Measurements from ENCODE around the gene PHF2.

The PHF2 gene

DNA sequence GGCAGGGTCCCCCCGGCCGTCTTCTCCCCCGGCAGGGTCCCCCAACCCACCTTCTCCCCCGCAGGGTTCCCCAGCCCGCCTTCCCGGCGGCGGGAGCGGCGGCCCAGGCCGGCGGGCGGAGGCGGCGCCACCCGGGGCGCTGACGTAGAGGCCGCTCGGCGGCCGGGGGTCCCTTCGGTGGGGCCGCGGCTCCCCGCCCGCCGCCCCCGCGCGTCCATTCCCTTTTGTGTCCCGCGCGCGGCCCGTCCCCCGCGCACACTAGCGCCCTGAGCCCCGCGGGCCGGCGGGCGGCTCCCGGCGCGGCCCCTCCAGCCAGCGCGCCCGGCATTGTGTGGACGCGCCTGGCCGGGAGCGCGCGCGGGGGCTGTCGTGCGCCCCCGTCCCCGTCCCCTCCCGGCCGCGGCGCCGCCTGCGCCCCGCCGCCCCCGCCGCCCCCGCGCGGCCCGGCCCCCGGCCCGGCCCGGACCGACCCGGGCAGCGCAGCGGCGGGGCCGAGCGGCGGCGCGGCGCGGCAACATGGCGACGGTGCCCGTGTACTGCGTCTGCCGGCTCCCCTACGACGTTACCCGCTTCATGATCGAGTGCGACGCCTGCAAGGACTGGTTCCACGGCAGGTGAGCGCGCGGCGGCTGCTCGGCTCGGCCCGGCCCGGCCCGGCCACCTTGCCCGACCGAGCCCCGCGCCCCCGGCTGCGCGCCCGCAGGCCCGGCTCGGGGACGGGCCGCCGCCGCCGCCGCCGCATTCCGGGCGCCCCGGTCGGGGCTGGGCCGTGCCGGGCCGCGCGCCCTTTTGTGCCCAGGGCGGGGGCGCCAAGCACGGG lies at the start of gene PHF2:
TSS of gene PHF2 (plus strand) at position 327 of the 820 bp plus-strand sequence. CDS start at position 517, 190 bp downstream.
- no peak for DNase-seq

- DNase-seq = no peak
These were observed 45.0 kb upstream of the PHF2 start for GRCh38 chr9:93531374-93531773.

GRCh38 chr9:93532141-93532540 lies 44.2 kb upstream of the PHF2 start:
- DNase-seq = no peak

- DNase-seq = no peak
These were observed 42.5 kb upstream of the PHF2 start for GRCh38 chr9:93533863-93534262.

DNA sequence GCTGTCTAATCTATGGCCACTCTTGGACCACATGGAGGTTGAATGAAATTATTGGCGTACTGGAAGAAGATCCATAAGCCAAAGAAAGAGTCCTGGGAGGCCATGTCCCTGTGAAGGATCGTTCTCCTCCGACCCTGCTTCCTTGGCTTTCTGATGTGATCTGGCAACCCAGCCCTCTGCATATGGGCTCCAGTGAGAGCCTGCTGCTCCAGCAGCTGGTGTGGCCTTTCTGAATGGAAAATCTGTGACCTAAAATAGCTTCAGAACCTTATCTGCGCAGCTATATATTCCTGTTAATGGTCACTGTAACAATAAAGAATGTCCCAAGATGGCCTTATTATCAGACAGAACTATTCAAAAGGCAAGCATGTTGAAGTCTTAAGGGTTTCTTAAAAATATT lies 40.2 kb upstream of the PHF2 start:
- DNase-seq = no peak

DNA sequence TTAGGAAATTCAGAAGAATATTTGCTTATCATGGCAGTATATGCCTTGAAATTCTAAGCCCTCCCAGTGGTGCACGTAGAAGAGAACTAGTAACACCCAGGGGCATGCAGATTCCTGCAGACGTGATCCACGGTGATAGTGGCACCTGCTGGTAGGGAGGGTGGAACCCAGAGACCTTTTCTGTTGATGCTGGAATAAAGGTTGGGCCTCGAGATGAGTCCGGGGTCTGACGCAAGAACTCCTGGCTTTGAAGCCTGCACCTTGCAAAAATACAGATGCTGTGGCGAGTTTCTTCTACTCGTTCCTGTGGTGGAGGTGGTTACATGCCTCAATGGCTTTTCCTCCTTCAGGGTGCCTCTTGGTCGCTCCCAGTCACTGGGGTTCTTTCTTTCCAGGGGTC lies 39.5 kb upstream of the PHF2 start:
- DNase-seq = no peak

DNA sequence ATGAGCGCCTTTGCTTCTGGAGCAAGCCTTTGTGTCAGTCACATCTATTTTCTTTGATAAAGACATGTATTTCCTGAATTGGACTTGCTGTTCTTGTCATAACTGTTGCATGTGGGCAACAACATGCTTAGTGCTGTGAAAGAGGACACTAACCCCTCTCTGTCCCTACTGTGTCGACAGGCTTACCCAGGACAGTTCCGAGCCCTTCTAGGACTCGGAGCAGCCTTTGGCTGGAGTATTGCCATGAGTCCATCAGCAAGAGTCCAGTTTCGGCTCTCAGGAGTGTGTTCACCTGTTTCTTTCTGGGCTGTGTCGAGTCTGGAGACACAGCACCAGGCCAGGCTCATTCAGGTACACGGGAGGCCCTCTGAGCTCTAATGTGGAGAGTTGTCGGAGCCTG lies 36.1 kb upstream of the PHF2 start:
- DNase-seq = no peak

DNA sequence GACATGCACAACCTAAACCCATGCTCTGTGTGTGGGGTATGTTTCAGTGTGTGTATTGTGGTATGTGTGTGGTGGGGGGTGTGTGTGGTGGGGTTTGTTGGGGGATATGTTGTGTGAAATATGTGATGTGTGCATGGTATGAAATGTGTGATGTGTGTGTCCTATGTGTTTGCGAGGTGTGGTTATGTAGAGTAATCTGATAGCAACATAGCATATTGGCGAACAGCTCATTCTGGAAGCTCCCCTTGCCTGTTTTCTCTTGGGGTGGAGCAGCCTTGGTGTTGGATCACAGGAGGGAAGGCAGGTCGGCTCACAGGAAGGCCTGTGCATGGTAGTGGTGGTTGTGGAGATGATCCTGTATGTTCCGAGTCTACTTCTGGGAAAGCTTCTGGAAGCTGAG lies 35.4 kb upstream of the PHF2 start:
- no peak for DNase-seq

GRCh38 chr9:93541581-93542349 lies 34.6 kb upstream of the PHF2 start:
- no peak for DNase-seq

GRCh38 chr9:93543117-93543516 lies 33.3 kb upstream of the PHF2 start:
- no peak for DNase-seq

- DNase-seq = no peak
These were observed 30.0 kb upstream of the PHF2 start for GRCh38 chr9:93546356-93546755.

GRCh38 chr9:93549611-93550010 lies 26.8 kb upstream of the PHF2 start:
- no peak for DNase-seq

DNA sequence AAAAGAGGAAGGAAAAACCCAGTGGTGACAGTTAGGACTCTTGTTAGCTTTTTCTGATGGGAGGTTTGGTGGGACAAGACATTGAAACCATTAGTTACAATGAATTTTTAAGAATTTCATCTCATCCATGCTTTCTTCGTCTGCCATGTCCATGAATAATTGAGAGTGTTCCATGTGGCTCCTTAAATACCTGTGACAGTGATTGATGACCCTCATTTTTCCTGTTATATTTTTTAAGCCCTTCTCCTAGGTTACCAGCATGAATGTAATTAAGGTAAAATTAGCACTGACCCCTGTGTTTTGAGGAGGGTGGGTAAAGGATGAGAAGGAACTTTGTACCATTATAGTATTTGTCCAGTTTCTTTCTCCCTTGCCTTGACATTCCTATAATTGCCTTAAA lies 23.5 kb upstream of the PHF2 start:
- no peak for DNase-seq

DNA sequence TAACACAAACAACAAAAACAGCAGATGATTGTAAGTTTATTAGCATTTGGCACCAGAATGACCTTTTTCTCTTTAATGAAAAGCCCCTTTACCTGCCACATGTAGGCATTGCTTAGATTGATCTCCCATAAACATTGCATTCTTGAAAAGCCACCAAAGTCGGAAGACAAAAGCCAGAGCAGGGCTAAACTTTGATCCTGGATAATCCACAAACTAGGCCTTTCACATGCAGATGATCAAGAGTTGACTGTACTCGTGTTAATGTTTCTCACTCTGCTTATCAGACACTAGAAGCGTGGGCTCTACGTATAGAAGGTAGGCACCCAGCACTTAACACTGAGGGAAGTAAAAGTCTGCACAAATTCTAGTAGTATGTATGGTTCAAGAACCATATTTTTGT lies 21.0 kb upstream of the PHF2 start:
- DNase-seq = no peak

GRCh38 chr9:93557366-93558137 lies 18.8 kb upstream of the PHF2 start:
- no peak for DNase-seq

DNA sequence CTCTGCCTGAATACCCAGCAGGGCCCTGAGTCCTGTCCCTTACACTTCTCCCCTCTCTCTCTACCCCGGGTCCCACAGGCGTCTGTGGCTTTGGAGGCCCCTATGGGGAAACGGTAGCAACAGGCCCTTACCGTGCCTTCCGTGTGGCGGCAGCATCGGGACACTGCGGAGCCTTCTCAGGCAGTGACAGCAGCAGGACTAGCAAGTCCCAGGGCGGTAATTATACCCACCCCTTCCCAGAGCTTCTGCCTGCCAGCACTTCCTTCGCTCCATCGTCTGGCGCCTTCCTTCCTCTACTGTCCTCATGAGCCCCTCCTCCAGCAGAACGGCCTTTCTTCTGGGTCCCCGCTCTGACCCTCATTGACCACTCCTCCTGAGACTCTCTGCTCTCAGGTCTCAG lies 17.9 kb upstream of the PHF2 start:
- DNase-seq = no peak

DNA sequence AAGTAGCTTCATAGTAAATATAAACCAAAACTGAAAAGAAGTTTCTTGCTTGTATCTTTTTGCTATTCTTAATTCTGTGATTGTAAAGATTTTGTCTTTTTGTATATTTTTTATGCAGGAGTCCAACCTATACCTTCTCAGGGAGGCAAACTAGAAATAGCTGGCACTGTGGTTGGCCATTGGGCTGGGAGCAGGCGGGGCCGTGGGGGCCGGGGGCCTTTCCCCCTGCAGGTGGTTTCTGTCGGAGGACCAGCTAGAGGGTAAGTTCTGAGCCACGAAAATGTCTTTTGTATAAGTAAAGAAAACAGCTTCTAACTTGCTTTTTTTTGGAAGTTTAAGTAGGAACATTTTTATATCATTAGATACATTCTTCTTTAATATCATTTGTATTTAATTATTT lies 15.4 kb upstream of the PHF2 start:
- no peak for DNase-seq

DNA sequence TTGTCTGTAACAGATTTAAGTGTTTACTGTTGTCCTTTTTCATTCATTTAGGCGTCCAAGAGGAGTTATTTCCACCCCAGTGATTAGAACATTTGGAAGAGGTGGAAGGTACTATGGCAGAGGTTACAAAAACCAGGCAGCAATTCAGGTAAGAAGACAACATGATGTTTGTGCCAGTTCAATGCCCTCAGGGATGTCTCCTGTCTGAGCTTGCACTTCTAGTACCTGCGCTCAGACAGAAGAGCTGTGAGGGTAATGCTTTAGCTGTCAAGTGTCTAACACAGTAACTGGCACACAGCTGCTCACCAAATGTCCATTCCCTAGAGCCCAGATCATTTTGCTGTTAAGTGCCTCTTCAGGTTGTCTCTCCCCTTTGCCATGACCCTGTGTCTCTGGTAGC lies 14.2 kb upstream of the PHF2 start:
- no peak for DNase-seq

DNA sequence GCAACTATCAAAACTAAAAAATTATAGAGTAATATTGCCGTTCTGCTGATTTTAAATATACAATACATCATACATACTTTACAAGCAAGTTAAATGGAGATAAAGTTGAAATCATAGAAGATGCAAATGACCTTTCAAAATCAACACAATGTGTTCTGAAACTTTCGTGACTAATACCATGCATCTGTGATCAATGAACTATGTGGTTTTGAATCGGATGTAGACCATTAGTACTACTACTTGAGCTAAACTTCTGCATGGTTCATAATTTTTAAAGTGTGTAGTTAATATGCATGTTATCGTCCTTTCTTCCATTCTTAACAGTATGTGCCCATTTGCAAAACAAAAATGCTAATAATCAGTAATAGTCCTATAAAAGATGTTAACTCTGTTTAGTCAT lies 11.3 kb upstream of the PHF2 start:
- no peak for DNase-seq

- peak; percentile 80 for DNase-seq
These were observed 9.7 kb upstream of the PHF2 start for GRCh38 chr9:93566408-93567270.

DNA sequence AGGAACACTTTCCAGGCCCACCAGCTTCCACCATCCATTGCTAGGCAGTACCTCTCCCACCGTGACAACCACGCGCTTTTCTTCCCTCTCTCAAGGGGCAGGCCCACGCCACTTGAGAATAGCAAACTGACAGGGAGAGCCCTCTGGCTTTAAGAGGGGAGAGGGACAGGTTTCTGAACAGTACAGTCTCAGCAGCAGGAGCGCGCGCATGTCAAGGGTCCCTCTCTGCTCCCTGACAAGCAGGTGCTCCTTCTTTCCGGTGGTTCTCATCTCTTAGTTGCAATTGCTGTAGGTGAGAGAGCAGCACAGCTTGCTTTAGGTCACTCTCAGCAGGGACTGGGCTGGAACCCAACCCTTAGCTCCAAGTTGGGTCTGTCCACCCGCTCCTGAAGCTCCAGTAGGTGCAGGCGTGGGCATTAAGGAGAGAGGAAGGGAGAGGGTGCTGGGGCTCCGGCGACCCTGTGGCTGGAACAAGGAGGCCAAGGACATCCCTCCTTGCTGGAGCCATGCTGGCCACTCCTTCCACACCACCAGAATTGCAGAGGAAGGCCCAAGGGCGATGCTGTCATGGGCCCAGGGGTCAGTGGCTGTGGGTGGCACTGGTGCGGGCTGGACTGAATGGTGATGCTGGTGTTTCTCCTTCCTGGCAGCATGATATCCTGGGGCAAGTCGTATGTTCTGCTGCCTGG lies 9.0 kb upstream of the PHF2 start:
- DNase-seq = no peak

DNA sequence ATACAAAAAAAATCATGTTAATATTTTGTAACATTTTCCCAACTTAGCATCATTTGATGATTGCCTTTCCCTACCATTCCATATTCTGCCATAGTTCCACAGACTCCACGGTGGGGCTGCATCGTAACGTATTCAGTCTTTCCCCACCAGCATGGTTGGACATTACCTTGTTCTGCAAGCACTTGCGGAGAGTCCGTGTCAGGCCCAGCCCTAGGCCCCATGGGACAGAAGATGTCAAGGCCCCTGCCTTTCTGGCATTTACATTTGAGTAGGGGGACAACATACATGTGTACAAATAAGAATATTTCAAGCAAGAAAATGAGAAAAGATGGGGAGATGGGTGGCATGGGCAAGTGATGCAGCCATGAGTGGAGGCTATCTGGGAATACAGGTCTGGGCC lies 8.2 kb upstream of the PHF2 start:
- DNase-seq = no peak
